T1000 (cell line): ENCODE results near the gene ABL1.

Source experiments
- DNase-seq: peaks from one replicate; lab custom pipeline; 2025; ENCODE audit warnings: mixed read lengths; lab: John Stamatoyannopoulos, UW

The ABL1 gene

GRCh38 chr9:130918101-130918825, 83.2 kb downstream of the ABL1 start:
- no peak for DNase-seq

- no peak for DNase-seq
Observed at GRCh38 chr9:130918826-130919558, 83.9 kb downstream of the ABL1 start.

- no peak for DNase-seq
Observed at GRCh38 chr9:130919559-130920145, 84.6 kb downstream of the ABL1 start.

- DNase-seq, result no peak
Observed at GRCh38 chr9:130920233-130920632, 85.2 kb downstream of the ABL1 start.

- DNase-seq, result no peak
Observed at GRCh38 chr9:130920762-130921299, 85.8 kb downstream of the ABL1 start.

GRCh38 chr9:130921300-130921988, 86.4 kb downstream of the ABL1 start:
- DNase-seq, result no peak

GRCh38 chr9:130921989-130922892, 87.2 kb downstream of the ABL1 start:
- DNase-seq, result no peak

GRCh38 chr9:130922893-130923610, 88.0 kb downstream of the ABL1 start:
- no peak for DNase-seq

GRCh38 chr9:130923611-130924447, 88.8 kb downstream of the ABL1 start:
- DNase-seq, result no peak

- no peak for DNase-seq
Observed at GRCh38 chr9:130924448-130924788, 89.4 kb downstream of the ABL1 start.

GRCh38 chr9:130925050-130925678, 90.1 kb downstream of the ABL1 start:
- no peak for DNase-seq

GRCh38 chr9:130927338-130927737, 92.3 kb downstream of the ABL1 start:
- no peak for DNase-seq

- DNase-seq, result no peak
Observed at GRCh38 chr9:130927995-130928900, 93.2 kb downstream of the ABL1 start.

GRCh38 chr9:130929571-130930038, 94.6 kb downstream of the ABL1 start:
- DNase-seq, result no peak

GRCh38 chr9:130930132-130930803, 95.2 kb downstream of the ABL1 start:
- no peak for DNase-seq

- no peak for DNase-seq
Observed at GRCh38 chr9:130930804-130931349, 95.8 kb downstream of the ABL1 start.
